EH (cell line): ENCODE measurements around the gene LRRC8D.

ENCODE experiments used
- DNase-seq: peaks from one replicate; pipeline ENCODE4 v3.0.0-alpha.2; 2015; ENCODE audit warnings: low read depth

The LRRC8D gene

GRCh38 chr1:89833183-89834082 lies 12.6 kb downstream of the LRRC8D start:
- no peak for DNase-seq

GRCh38 chr1:89834083-89834704 lies 13.4 kb downstream of the LRRC8D start:
- no peak for DNase-seq

GRCh38 chr1:89836252-89837035 lies 15.6 kb downstream of the LRRC8D start:
- no peak for DNase-seq

GRCh38 chr1:89837036-89837481 lies 16.2 kb downstream of the LRRC8D start:
- no peak for DNase-seq

GRCh38 chr1:89837510-89837909 lies 16.7 kb downstream of the LRRC8D start:
- no peak for DNase-seq

GRCh38 chr1:89839516-89839915 lies 18.7 kb downstream of the LRRC8D start:
- no peak for DNase-seq

GRCh38 chr1:89841507-89841906 lies 20.7 kb downstream of the LRRC8D start:
- DNase-seq, result no peak

- DNase-seq, result no peak
These were observed 21.9 kb downstream of the LRRC8D start for GRCh38 chr1:89842567-89843272.

GRCh38 chr1:89843273-89844130 lies 22.7 kb downstream of the LRRC8D start:
- DNase-seq, result peak; percentile 72

- DNase-seq, result peak; percentile 43
These were observed 23.5 kb downstream of the LRRC8D start for GRCh38 chr1:89844241-89844807.

- no peak for DNase-seq
These were observed 24.0 kb downstream of the LRRC8D start for GRCh38 chr1:89844860-89845259.

- DNase-seq, result no peak
These were observed 26.4 kb downstream of the LRRC8D start for GRCh38 chr1:89847191-89847729.

- peak; percentile 76 for DNase-seq
These were observed 30.1 kb downstream of the LRRC8D start for GRCh38 chr1:89850844-89851415.

GRCh38 chr1:89854140-89854539 lies 33.3 kb downstream of the LRRC8D start:
- DNase-seq, result no peak

GRCh38 chr1:89855413-89856123 lies 34.7 kb downstream of the LRRC8D start:
- DNase-seq, result peak; percentile 69

- DNase-seq, result no peak
These were observed 42.5 kb downstream of the LRRC8D start for GRCh38 chr1:89863165-89863830.

GRCh38 chr1:89865498-89866382 lies 44.9 kb downstream of the LRRC8D start:
- DNase-seq, result peak; percentile 88

- DNase-seq, result no peak
These were observed 45.7 kb downstream of the LRRC8D start for GRCh38 chr1:89866568-89866967.
